ENCODE data around the gene KLF16. TPM values are rescaled to one million over a fixed set of nuclear protein-coding genes. Genes with fewer than 3 reads are reported as not detected.
"Not testable (repeated sequence)": the region's sequence is repeated elsewhere in the genome, so short reads cannot be mapped to it uniquely, and the experiment has no call there.

KLF16 gene
- total RNA-seq, 1 donor from 2014 or later = 15.3 TPM

DNA sequence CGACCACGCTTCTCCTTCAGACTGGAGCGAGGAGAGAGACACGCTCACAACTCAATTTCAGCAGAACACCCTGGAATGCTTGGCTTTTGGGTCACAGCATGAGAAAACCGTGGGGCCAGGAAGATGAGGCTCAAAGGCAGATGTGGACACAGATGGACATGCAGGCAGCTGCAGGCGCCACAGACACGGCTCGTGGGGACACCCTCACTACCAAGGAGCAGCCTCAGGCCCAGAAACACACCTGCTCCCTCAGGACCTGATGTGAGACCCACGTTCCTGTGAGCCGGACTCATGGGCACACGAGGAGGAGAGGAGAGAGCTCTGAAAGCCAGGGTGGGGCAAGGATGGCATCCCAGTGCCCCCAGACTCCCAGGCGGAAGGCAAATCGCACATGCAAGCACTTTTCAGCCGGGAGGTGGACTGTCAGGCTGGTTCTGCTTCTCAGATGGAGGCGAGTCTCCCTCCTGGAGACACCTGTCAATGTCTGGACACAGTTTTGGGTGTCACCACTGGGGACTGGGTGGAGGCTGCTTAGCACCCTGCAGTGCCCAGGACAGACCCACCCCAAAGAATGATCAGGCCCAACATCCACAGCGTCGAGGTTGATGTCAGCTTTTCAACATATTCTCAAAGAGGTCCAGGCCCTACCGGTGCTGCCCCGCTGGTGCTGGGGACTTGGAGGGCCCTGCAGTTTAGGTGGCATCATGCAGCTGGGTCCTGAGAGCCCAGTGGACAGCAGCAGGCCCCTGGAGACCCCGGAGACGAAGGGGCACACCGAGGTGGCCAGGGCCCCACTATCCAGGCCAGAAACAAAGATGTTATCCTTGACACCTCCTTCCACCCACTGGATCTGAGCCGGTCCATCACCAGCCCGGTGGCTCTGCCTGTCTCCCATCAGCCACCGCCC, 19.7 kb upstream of the KLF16 start:
- no peaks in the 10 kb centered on the region for H3K27me3 ChIP-seq (ENCODE audit: control insufficient read depth, insufficient read depth, low read length)
- TF ChIP-seq, protein P1, sequence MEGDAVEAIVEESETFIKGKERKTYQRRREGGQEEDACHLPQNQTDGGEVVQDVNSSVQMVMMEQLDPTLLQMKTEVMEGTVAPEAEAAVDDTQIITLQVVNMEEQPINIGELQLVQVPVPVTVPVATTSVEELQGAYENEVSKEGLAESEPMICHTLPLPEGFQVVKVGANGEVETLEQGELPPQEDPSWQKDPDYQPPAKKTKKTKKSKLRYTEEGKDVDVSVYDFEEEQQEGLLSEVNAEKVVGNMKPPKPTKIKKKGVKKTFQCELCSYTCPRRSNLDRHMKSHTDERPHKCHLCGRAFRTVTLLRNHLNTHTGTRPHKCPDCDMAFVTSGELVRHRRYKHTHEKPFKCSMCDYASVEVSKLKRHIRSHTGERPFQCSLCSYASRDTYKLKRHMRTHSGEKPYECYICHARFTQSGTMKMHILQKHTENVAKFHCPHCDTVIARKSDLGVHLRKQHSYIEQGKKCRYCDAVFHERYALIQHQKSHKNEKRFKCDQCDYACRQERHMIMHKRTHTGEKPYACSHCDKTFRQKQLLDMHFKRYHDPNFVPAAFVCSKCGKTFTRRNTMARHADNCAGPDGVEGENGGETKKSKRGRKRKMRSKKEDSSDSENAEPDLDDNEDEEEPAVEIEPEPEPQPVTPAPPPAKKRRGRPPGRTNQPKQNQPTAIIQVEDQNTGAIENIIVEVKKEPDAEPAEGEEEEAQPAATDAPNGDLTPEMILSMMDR (IDR thresholded peaks at IDR 0.05; ENCODE audit: insufficient read depth, low read length, poor library complexity, severe bottlenecking) = no peak
- no peak for DNase-seq (ENCODE audit: low read depth)
- H3K4me3 ChIP-seq (ENCODE audit: low read depth, low read length) = no peak overlapping the region
- H3K36me3 ChIP-seq (ENCODE audit: control insufficient read depth, insufficient read depth, low read length) = no peaks in the 10 kb centered on the region

DNA sequence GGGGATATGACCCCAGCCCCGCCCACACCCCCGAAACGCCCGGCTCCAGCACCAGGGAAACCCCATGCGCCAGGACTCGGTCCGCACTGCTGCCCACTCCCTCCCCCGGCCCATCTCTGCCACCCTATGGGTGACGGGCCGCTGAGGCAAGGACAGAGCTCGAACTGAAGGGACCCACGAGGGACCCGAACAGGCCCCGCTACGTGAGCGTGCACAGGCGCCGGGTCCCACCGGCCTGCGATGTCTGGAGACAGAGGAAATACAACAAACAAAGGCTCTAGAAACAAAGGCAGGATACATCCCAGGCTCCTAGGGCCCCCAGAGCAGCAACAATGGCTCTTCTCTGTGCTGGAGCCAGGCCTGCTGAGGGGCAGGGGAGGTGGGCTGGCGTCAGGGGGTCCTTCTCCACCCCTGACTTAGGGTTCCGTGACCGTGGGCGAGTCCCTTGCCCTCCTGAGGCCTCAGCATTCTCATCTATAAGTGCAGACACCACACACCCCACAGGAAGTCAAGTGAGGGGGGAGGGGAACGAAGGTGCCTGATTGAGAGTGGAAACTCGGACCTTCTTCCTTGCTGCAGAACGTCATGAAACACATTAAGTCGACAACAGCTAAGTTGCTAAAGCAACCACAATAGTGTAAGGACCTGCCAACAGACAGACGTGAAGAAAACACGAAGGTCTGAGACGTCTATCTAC, 18.9 kb upstream of the KLF16 start:
- Histone ChIP-seq H3K27me3 (ENCODE audit: control insufficient read depth, insufficient read depth, low read length) (no peaks in the 10 kb centered on the region), H3K36me3 (ENCODE audit: control insufficient read depth, insufficient read depth, low read length) (no peaks in the 10 kb centered on the region), H3K4me3 (ENCODE audit: low read depth, low read length) (no peak overlapping the region)
- DNase-seq (ENCODE audit: low read depth) = no peak
- TF ChIP-seq, protein P1 (IDR thresholded peaks at IDR 0.05; ENCODE audit: insufficient read depth, low read length, poor library complexity, severe bottlenecking) = no peak

DNA sequence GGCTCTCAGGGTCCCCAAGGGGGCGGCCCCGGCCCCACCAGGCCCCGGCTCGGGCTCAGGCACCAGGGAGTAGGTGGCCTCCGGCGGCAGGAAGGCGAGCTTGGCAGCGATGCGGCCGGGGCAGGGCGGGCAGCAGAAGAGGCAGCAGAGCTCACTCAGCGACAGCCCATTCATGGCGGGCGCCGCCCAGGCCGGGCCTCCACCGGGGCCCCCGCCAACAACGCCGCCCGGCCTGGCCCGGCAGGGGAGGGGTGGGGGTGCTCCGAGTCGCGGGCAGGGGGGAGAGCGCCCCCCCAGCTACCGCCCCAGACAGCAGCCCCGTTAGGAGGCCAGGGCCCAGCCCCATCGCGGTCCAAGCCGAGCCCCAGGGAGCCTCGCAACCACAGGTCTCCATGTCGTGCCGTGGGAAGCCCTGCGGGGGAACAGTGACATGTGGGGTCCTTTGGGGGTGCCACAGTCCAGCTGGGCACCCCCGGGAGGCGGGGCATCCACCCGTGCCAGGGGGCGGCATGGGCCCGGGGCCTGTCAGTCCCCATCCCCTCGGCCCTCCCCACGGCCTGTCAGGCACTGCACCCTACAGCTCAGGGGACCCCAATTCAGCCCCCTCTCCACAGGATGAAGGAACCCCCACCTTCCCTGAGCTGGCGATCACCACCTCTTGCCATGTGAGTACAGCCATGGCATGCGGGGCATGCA, 18.2 kb upstream of the KLF16 start:
- not testable (repeated sequence) for H3K27me3 ChIP-seq (ENCODE audit: control insufficient read depth, insufficient read depth, low read length); H3K4me3 ChIP-seq (ENCODE audit: low read depth, low read length); H3K36me3 ChIP-seq (ENCODE audit: control insufficient read depth, insufficient read depth, low read length); DNase-seq (ENCODE audit: low read depth)

DNA sequence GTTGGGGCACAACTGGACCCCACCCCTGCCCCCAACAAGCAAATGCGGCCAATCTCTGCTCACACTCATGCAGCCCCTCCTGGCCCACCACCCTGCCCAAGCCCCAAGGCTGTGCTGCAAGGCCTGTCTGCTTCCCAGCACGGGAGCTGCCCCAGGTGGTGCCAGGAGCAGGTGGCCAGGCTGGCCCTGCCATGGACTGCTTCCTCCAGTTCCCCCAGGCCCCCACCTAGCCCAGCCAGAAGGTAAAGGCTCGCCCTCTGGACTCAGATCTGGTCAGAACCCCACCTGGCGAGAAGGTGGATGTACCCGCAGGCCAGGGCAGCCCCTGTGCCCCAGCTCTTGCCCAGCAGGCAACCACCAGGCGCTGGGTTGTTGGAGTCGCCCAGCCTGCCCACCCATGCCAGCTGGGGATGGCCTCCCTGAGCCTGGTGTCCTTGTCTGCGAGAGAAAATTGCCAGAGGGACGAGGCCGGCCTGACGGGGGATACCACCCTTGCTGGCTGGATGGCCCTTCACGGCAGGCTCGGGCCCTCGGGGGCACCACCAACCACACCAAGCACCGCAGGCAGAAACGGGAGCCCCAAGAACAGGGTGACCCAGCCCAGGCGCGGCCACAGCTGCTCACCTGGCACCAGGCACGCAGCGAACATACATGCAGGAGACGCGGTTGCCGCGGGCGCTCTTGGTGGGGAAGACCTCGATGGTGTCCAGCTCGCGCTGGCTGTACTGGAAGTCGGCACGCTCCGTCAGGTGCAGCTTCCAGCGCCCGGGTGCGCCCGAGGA, 17.4 kb upstream of the KLF16 start:
- no peak for DNase-seq (ENCODE audit: low read depth)
- TF ChIP-seq, protein P1 (IDR thresholded peaks at IDR 0.05; ENCODE audit: insufficient read depth, low read length, poor library complexity, severe bottlenecking) = no peak
- Histone ChIP-seq H3K27me3 (ENCODE audit: control insufficient read depth, insufficient read depth, low read length) (no peaks in the 10 kb centered on the region), H3K36me3 (ENCODE audit: control insufficient read depth, insufficient read depth, low read length) (no peaks in the 10 kb centered on the region), H3K4me3 (ENCODE audit: low read depth, low read length) (no peak overlapping the region)

DNA sequence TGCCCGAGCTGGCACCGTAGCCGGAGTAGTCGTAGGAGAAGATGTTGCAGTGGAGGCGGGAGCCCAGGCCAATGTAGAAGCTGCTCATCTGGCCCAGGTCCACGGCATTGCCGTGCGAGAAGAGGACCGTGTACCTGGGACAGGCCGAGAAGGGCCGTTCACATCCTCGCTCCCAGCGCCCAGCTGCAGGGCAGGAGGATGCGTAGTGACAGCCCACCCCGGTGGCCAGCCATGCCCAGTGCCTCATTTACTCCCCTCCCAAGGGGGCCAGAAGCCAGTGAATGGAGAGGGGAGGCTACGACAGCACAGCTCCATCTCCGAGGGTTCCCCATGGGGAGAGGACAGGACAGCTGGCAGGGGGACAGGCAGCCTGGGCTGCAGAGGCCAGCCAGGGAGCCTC, 16.6 kb upstream of the KLF16 start:
- H3K4me3 ChIP-seq (ENCODE audit: low read depth, low read length); H3K27me3 ChIP-seq (ENCODE audit: control insufficient read depth, insufficient read depth, low read length); DNase-seq (ENCODE audit: low read depth); H3K36me3 ChIP-seq (ENCODE audit: control insufficient read depth, insufficient read depth, low read length): not testable (repeated sequence)

DNA sequence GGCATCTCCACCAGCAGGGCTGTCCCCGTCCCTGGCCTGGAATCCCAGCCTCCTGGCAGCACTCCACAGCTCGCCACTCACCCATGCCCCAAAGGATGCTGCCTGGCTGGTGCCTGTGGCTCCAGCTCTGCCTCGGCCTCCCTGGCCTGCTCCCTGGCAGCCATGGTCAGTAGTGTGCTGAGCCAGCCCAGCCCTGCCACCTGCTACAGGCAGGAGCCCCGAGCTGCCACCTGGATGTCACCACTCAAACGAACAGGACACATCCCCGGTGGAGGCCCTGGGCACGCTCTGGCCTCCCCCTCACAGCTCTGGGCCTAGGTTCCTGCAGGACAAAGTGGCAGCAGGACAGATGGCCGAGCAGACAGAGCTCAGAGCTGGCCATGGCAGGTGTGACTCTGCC, 15.2 kb upstream of the KLF16 start:
- not testable (repeated sequence) for H3K27me3 ChIP-seq (ENCODE audit: control insufficient read depth, insufficient read depth, low read length); H3K36me3 ChIP-seq (ENCODE audit: control insufficient read depth, insufficient read depth, low read length); DNase-seq (ENCODE audit: low read depth); H3K4me3 ChIP-seq (ENCODE audit: low read depth, low read length)

DNA sequence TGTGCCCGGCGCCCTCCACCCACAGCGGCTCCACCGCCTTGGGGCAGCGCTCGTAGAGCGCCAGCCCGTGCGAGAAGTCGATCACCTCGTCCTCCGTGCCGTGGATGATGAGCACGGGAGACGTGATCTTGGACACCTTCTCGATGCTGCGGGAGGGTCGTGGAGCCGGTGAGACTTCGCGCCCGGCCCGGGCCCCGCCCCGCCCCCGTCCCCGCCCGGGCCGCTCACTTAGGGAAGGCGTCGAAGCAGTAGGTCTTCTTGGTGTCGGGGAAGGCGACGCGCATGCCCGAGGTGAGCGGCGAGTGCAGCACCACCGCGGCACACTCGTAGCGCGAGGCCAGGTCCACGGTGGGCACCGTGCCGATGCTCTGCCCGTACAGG, 13.9 kb upstream of the KLF16 start:
- H3K4me3 ChIP-seq (ENCODE audit: low read depth, low read length); DNase-seq (ENCODE audit: low read depth); H3K36me3 ChIP-seq (ENCODE audit: control insufficient read depth, insufficient read depth, low read length); H3K27me3 ChIP-seq (ENCODE audit: control insufficient read depth, insufficient read depth, low read length): not testable (repeated sequence)

Measured in kidney epithelial cell (primary cell).